Measurements from ENCODE around the gene PANX1.

- TF ChIP-seq EZH2 (IDR thresholded peaks at IDR 0.05; ENCODE audit: borderline replicate concordance, low read depth, low read length, poor library complexity, severe bottlenecking): no peak
- TF ChIP-seq, protein P1, sequence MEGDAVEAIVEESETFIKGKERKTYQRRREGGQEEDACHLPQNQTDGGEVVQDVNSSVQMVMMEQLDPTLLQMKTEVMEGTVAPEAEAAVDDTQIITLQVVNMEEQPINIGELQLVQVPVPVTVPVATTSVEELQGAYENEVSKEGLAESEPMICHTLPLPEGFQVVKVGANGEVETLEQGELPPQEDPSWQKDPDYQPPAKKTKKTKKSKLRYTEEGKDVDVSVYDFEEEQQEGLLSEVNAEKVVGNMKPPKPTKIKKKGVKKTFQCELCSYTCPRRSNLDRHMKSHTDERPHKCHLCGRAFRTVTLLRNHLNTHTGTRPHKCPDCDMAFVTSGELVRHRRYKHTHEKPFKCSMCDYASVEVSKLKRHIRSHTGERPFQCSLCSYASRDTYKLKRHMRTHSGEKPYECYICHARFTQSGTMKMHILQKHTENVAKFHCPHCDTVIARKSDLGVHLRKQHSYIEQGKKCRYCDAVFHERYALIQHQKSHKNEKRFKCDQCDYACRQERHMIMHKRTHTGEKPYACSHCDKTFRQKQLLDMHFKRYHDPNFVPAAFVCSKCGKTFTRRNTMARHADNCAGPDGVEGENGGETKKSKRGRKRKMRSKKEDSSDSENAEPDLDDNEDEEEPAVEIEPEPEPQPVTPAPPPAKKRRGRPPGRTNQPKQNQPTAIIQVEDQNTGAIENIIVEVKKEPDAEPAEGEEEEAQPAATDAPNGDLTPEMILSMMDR (conservative IDR thresholded peaks at IDR 0.05; ENCODE audit: low read depth, low read length): no peak
Measured at GRCh38 chr11:94131718-94132115, 3.1 kb downstream of the PANX1 start.

Data from A673 (cell line).